LNCaP clone FGC (cell line): ENCODE measurements around the gene LDHB.

Experiments used
- DNase-seq: peaks from one replicate; pipeline ENCODE4 v3.0.0-alpha.2; 2011; ENCODE audit warnings: low read depth
- H3K4me3 ChIP-seq: 2 replicates; pipeline ENCODE4 v1.5.1; 2011; ENCODE audit warnings: mild to moderate bottlenecking, low read depth, low read length, control low read depth
- TF ChIP-seq, protein P1 (sequence below): IDR thresholded peaks from 2 replicates; pipeline ENCODE4 v1.5.1; 2012; ENCODE audit warnings: mild to moderate bottlenecking; ENCODE audit not compliant: control insufficient read depth, insufficient read depth; ENCODE audit errors: extremely low read depth

The LDHB gene

DNA sequence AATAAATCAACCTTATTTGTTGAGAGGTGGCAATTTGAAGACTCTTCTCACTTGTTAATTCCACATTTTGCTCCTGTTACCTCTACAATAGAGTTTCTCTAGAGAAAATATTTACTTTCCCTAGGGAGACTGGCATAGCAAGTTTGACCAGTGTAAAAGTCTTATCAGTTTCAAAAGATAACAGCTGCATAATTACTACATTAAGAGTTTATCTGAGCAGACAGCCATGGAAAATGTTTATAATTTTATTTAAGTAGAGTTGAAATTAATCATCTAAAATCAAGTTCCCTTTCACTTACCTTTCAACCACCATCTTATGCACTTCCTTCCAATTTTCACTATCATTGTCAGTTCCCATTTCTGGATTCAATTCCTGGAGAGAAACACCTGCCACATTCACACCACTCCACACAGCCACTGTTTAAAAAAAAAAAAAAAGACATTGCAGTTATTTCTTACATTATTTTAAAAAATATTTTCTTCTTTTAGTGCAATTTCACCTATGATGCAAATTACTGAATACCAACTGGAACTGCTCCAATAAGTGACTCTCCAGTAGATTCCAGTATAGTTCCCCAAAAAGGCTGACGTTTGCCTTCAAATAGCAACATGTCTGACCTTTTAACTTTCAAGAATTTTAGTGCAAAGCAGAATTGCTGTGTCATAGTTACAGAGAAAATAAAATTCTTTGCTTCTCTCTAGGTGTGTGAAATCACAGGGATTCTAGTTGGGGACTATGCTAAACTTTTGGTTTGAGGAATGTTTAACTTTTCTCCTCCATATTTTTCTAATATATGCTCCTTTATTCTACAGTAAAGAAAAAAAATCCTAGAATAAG lies 19.4 kb downstream of the LDHB start:
- no peak for DNase-seq
- TF ChIP-seq, protein P1, sequence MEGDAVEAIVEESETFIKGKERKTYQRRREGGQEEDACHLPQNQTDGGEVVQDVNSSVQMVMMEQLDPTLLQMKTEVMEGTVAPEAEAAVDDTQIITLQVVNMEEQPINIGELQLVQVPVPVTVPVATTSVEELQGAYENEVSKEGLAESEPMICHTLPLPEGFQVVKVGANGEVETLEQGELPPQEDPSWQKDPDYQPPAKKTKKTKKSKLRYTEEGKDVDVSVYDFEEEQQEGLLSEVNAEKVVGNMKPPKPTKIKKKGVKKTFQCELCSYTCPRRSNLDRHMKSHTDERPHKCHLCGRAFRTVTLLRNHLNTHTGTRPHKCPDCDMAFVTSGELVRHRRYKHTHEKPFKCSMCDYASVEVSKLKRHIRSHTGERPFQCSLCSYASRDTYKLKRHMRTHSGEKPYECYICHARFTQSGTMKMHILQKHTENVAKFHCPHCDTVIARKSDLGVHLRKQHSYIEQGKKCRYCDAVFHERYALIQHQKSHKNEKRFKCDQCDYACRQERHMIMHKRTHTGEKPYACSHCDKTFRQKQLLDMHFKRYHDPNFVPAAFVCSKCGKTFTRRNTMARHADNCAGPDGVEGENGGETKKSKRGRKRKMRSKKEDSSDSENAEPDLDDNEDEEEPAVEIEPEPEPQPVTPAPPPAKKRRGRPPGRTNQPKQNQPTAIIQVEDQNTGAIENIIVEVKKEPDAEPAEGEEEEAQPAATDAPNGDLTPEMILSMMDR = no peak
- H3K4me3 ChIP-seq = no peak overlapping the region

DNA sequence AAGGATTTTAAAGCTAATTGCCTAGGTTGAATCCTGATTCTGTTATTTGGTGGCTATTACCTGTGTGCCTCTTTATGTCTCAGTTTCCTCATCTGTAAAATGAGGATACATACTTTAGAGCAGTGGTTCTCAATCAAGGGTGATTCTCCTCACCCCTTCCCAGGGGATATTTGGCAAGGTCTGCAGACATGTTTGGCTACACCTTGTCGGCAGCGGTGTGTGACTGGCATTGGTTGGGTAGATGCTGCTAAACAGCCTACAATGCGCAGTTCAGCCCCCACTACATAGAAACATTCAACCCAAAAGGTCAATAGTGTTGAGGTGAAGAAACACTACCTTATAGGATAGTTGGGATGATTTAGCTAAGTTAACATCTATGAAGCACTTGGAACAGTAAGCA lies 23.4 kb downstream of the LDHB start:
- H3K4me3 ChIP-seq = no peak overlapping the region
- DNase-seq = no peak
- TF ChIP-seq, protein P1 = no peak

DNA sequence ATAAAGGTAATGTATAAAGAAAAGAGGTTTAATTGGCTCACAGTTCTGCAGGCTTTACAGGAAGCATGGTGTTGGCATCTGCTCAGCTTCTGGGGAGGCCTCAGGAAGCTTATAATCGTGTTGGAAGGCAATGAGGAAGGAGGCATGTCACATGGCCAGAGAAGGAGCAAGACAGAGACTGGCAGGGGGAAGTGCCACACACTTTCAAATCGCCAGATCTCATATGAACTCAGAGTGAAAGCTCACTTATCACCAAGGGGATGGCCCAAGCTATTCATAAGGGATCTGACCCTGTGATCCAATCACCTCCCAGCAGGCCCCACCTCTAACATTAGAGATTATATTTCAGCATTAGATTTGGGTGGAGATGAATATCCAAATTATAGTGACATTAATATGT lies 26.3 kb downstream of the LDHB start:
- H3K4me3 ChIP-seq = no peak overlapping the region
- TF ChIP-seq, protein P1 = no peak
- no peak for DNase-seq

DNA sequence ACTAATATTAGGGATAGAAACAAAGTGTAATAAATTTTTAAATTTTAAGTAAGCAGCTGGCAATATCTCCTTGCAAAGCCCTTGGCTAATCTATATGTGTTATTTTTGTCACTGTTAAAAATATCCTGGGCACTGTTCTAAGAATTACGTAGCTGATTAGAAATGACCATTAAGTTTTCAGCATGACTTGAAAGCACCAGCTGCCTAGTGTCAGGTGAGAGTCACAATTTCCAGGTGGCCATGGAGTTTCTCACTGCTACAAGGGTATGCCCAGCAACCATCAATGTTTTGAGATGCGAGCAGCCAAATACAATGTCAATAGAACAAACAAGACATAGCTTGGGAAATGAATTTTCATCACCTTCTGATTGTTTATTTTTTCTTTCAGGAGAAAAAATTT lies 29.7 kb downstream of the LDHB start:
- no peak overlapping the region for H3K4me3 ChIP-seq
- TF ChIP-seq, protein P1 = no peak
- no peak for DNase-seq

DNA sequence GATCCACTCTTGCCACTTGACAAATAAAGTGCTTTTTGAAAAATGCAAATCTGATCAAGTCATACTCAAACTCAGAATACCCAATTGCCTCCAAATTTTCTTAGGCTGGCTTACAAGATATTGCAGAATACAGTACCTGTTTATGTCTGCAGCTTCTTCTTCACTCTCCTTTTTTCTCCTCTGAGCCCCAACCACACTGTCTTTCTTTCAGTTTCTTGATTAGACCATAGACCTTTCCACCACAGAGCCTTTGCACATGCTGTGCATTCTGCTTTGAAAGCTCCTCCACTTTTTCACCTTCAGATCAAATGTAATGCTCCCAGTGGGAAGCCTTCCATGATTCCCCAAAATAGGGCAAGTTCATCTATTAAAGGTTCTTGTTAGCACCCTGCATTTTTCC lies 39.1 kb downstream of the LDHB start:
- DNase-seq = no peak
- no peak overlapping the region for H3K4me3 ChIP-seq
- TF ChIP-seq, protein P1 = no peak

DNA sequence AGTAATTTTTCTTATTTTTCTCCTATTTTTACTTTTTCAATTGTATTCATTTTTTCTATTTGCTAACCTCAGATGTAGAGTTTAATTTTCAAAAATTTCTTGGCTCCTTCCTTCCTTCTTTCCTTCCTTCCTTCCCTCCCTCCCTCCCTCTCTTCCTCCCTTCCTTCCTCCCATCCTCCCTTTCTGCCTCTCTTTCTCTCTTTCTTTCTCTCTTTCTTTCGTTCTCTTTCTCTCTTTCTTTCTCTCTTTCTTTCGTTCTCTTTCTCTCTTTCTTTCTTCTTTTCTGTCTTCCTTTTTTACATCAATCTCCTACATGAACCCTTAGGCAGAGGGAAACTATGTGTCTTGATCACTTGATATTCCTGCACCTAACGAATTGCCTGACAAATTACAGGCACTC lies 40.6 kb downstream of the LDHB start:
- H3K4me3 ChIP-seq = no peak overlapping the region
- TF ChIP-seq, protein P1 = no peak
- no peak for DNase-seq

DNA sequence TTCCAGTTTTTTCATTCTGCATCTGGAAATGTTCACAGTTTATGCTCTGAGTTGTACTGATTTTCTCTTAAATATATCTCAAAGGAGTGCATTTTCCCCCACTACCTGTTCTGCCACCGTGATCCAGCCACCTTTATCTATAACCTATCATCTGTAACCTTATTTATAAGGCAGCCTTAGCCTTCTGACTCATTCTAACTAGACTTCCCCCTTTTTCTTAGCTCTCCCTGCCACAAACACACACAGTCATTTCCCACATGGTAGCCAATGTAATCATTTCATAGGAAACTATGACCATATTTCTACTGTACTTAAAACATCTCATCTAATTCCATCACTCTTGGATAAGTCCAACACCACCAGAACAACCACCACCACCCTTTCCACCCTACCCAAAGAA lies 42.2 kb downstream of the LDHB start:
- DNase-seq = no peak
- TF ChIP-seq, protein P1 = no peak
- no peak overlapping the region for H3K4me3 ChIP-seq
